Measurements from ENCODE around the gene CYCS.
A peak's percentile ranks its signal among the peaks of the same experiment; 100 is the strongest.
"Not testable (repeated sequence)": the region's sequence is repeated elsewhere in the genome, so short reads cannot be mapped to it uniquely, and the experiment has no call there.

Gene CYCS

GRCh38 chr7:25117226-25118047 lies 7.6 kb downstream of the CYCS start:
- peak; percentile 50 for FAIRE-seq

- FAIRE-seq, result peak; percentile 65
Observed at GRCh38 chr7:25116621-25117020, 8.4 kb downstream of the CYCS start.

GRCh38 chr7:25110514-25110913 lies 14.5 kb downstream of the CYCS start:
- FAIRE-seq, result not testable (repeated sequence)

GRCh38 chr7:25109276-25109675 lies 15.8 kb downstream of the CYCS start:
- no peak for FAIRE-seq

- FAIRE-seq, result no peak
Observed at GRCh38 chr7:25105911-25106310, 19.1 kb downstream of the CYCS start.

- FAIRE-seq, result no peak
Observed at GRCh38 chr7:25103773-25104172, 21.3 kb downstream of the CYCS start.

GRCh38 chr7:25101817-25102216 lies 23.2 kb downstream of the CYCS start:
- no peak for FAIRE-seq

GRCh38 chr7:25098096-25099046 lies 26.7 kb downstream of the CYCS start:
- peak; percentile 96 for FAIRE-seq

- no peak for FAIRE-seq
Observed at GRCh38 chr7:25095516-25096345, 29.3 kb downstream of the CYCS start.

GRCh38 chr7:25093268-25093826 lies 31.7 kb downstream of the CYCS start:
- peak; percentile 19 for FAIRE-seq

GRCh38 chr7:25091779-25092178 lies 33.3 kb downstream of the CYCS start:
- no peak for FAIRE-seq

GRCh38 chr7:25091176-25091575 lies 33.9 kb downstream of the CYCS start:
- no peak for FAIRE-seq

GRCh38 chr7:25090374-25090773 lies 34.7 kb downstream of the CYCS start:
- FAIRE-seq, result no peak

GRCh38 chr7:25087855-25088254 lies 37.2 kb downstream of the CYCS start:
- FAIRE-seq, result no peak

- no peak for FAIRE-seq
Observed at GRCh38 chr7:25084821-25085220, 40.2 kb downstream of the CYCS start.

GRCh38 chr7:25083201-25083600 lies 41.9 kb downstream of the CYCS start:
- FAIRE-seq, result no peak

- FAIRE-seq, result not testable (repeated sequence)
Observed at GRCh38 chr7:25082041-25082440, 43.0 kb downstream of the CYCS start.

- FAIRE-seq, result no peak
Observed at GRCh38 chr7:25077096-25077495, 48.0 kb downstream of the CYCS start.

GRCh38 chr7:25075459-25075858 lies 49.6 kb downstream of the CYCS start:
- no peak for FAIRE-seq

- no peak for FAIRE-seq
Observed at GRCh38 chr7:25073451-25073850, 51.6 kb downstream of the CYCS start.
